Caco-2 (cell line): ENCODE data around the gene PRICKLE1. TPM values are rescaled to one million over a fixed set of nuclear protein-coding genes. Genes with fewer than 3 reads are reported as not detected.

ENCODE experiments used
- BruUV-seq: library from RNA; stranded (reverse); fragments of 400-500 nt; replicated peaks from 2 replicates; lab custom pipeline; 2021; lab: Mats Ljungman, UMichigan
- CTCF ChIA-PET: fragments of 300-600 bp; sonication (Branson Sonifier 250); formaldehyde crosslinking; loops from one replicate; lab custom pipeline; 2022; ENCODE audit warnings: antibody characterized with exemption; lab: Charles Lee
- POLR2A ChIA-PET: fragments of 300-600 bp; sonication (Branson Sonifier 250); formaldehyde crosslinking; loops from one replicate; lab custom pipeline; 2022; ENCODE audit warnings: antibody characterized with exemption; lab: Charles Lee
- DNase-seq, 2 experiments: peaks; one replicate each; pipeline versions ENCODE4 v3.0.0 to v3.0.0-alpha.2; 2020 to 2022
- H3K27me3 ChIP-seq: replicated peaks from 2 replicates; pipeline ENCODE4 v1.6.0; 2011; ENCODE audit warnings: low read length; ENCODE audit not compliant: control insufficient read depth, insufficient read depth
- H3K36me3 ChIP-seq: 2 replicates; pipeline ENCODE4 v1.5.1; 2011; ENCODE audit warnings: low read length; ENCODE audit not compliant: control insufficient read depth, insufficient read depth
- H3K4me1 ChIP-seq: fragments of 250-450 bp; sonication (Bioruptor Pico); 2 replicates; pipeline ENCODE4 v1.5.1; 2020; ENCODE audit warnings: mild to moderate bottlenecking
- H3K4me3 ChIP-seq: 2 replicates; pipeline ENCODE4 v1.5.1; 2011; ENCODE audit warnings: low read depth, mild to moderate bottlenecking, control low read depth, low read length
- H3K9me3 ChIP-seq: fragments of 250-450 bp; sonication (Bioruptor Pico); 2 replicates; pipeline ENCODE4 v1.5.1; 2020; ENCODE audit warnings: mild to moderate bottlenecking, moderate library complexity
- H3K27ac Mint-ChIP-seq: one replicate; pipeline ENCODE4 v1.8.0; 2022; ENCODE audit warnings: mixed read lengths; ENCODE audit not compliant: unreplicated experiment
- H3K27me3 Mint-ChIP-seq: one replicate; pipeline ENCODE4 v1.8.0; 2022; ENCODE audit warnings: mixed read lengths; ENCODE audit not compliant: insufficient read depth, unreplicated experiment
- H3K36me3 Mint-ChIP-seq: one replicate; pipeline ENCODE4 v1.8.0; 2022; ENCODE audit warnings: mild to moderate bottlenecking, mixed read lengths; ENCODE audit not compliant: insufficient read depth, unreplicated experiment
- H3K4me1 Mint-ChIP-seq: one replicate; pipeline ENCODE4 v1.8.0; 2022; ENCODE audit warnings: low read depth, mixed read lengths; ENCODE audit not compliant: unreplicated experiment
- H3K4me3 Mint-ChIP-seq: one replicate; pipeline ENCODE4 v1.8.0; 2022; ENCODE audit warnings: mild to moderate bottlenecking, moderate library complexity, mixed read lengths; ENCODE audit not compliant: unreplicated experiment
- H3K9me3 Mint-ChIP-seq: one replicate; pipeline ENCODE4 v1.8.0; 2022; ENCODE audit warnings: mixed read lengths; ENCODE audit not compliant: unreplicated experiment
- CTCF ChIP-seq, 2 experiments: fragments of 200-600 bp in 1 of 2; IDR thresholded peaks; 1 replicate in 1 of 2; 2 replicates in 1 of 2; pipeline versions ENCODE4 v1.5.1 to v1.8.0; 2011 to 2022; ENCODE audit warnings: antibody characterized with exemption in 1 of 2, control low read depth in 1 of 2, inconsistent platforms in 1 of 2, low read depth in 1 of 2, low read length in 1 of 2, mild to moderate bottlenecking in 1 of 2, moderate library complexity in 1 of 2; ENCODE audit not compliant: insufficient read depth in 1 of 2, severe bottlenecking in 1 of 2, unreplicated experiment in 1 of 2
- intact Hi-C: fragments of 100-400 bp; cut with micrococcal nuclease; formaldehyde crosslinking; loops from one replicate; pipeline ENCODE4 v1.10.0; 2022; ENCODE audit not compliant: unreplicated experiment
- total RNA-seq: library from RNA; stranded (reverse); gene quantifications from 2 replicates; pipeline ENCODE4 v1.2.3, GENCODE V29; 2022

The PRICKLE1 gene
- total RNA-seq, 1 experiment from 2014 or later: 4.5 TPM

- H3K27me3 Mint-ChIP-seq: peaks cover 6% of the 10 kb centered on the region
- no peaks in the 10 kb centered on the region for H3K27me3 ChIP-seq
- no peak for TF ChIP-seq CTCF (IDR thresholded peaks at IDR 0.05; ENCODE audit: insufficient read depth in 1 of 2, low read depth in 1 of 2, low read length in 1 of 2, severe bottlenecking in 1 of 2, unreplicated experiment in 1 of 2)
- H3K4me1 Mint-ChIP-seq: no peaks in the 10 kb centered on the region
- POLR2A ChIA-PET: no interaction called here
- no peak overlapping the region for H3K4me3 ChIP-seq
- H3K4me3 Mint-ChIP-seq: no peak overlapping the region
- H3K36me3 Mint-ChIP-seq: no peaks in the 10 kb centered on the region
- intact Hi-C loops: no loop called here
- H3K4me1 ChIP-seq: no peaks in the 10 kb centered on the region
- no peaks in the 10 kb centered on the region for H3K36me3 ChIP-seq
- CTCF ChIA-PET: no interaction called here
- DNase-seq: no peak
- no peak overlapping the region for H3K27ac Mint-ChIP-seq
- no TSS peak for BruUV-seq
- H3K9me3 Mint-ChIP-seq: no peaks in the 10 kb centered on the region
- no peaks in the 10 kb centered on the region for H3K9me3 ChIP-seq
These were observed 77.9 kb downstream of the PRICKLE1 start for GRCh38 chr12:42511656-42512055.

GRCh38 chr12:42510823-42511222 lies 78.7 kb downstream of the PRICKLE1 start:
- POLR2A ChIA-PET: no interaction called here
- intact Hi-C loops: no loop called here
- H3K36me3 Mint-ChIP-seq: no peaks in the 10 kb centered on the region
- no peaks in the 10 kb centered on the region for H3K36me3 ChIP-seq
- no peaks in the 10 kb centered on the region for H3K4me1 ChIP-seq
- H3K4me3 Mint-ChIP-seq: no peak overlapping the region
- no peak overlapping the region for H3K27ac Mint-ChIP-seq
- H3K4me1 Mint-ChIP-seq: no peaks in the 10 kb centered on the region
- DNase-seq: no peak
- no peaks in the 10 kb centered on the region for H3K27me3 ChIP-seq
- peaks cover 3% of the 10 kb centered on the region for H3K27me3 Mint-ChIP-seq
- H3K9me3 ChIP-seq: no peaks in the 10 kb centered on the region
- CTCF ChIA-PET: no interaction called here
- H3K4me3 ChIP-seq: no peak overlapping the region
- TF ChIP-seq CTCF (IDR thresholded peaks at IDR 0.05; ENCODE audit: insufficient read depth in 1 of 2, low read depth in 1 of 2, low read length in 1 of 2, severe bottlenecking in 1 of 2, unreplicated experiment in 1 of 2): no peak
- BruUV-seq: no TSS peak
- no peaks in the 10 kb centered on the region for H3K9me3 Mint-ChIP-seq

GRCh38 chr12:42508913-42509460 lies 80.6 kb downstream of the PRICKLE1 start:
- no peak overlapping the region for H3K4me3 Mint-ChIP-seq
- intact Hi-C loops: no loop called here
- H3K9me3 Mint-ChIP-seq: no peaks in the 10 kb centered on the region
- no peaks in the 10 kb centered on the region for H3K36me3 Mint-ChIP-seq
- H3K4me3 ChIP-seq: no peak overlapping the region
- H3K27me3 ChIP-seq: no peaks in the 10 kb centered on the region
- no peak for TF ChIP-seq CTCF (IDR thresholded peaks at IDR 0.05; ENCODE audit: insufficient read depth in 1 of 2, low read depth in 1 of 2, low read length in 1 of 2, severe bottlenecking in 1 of 2, unreplicated experiment in 1 of 2)
- H3K9me3 ChIP-seq: no peaks in the 10 kb centered on the region
- no peak for DNase-seq
- no peaks in the 10 kb centered on the region for H3K4me1 ChIP-seq
- H3K27me3 Mint-ChIP-seq: no peaks in the 10 kb centered on the region
- POLR2A ChIA-PET: no interaction called here
- H3K36me3 ChIP-seq: no peaks in the 10 kb centered on the region
- CTCF ChIA-PET: no interaction called here
- no peaks in the 10 kb centered on the region for H3K4me1 Mint-ChIP-seq
- no TSS peak for BruUV-seq
- H3K27ac Mint-ChIP-seq: no peak overlapping the region
